T-helper 17 cell (primary cell): ENCODE measurements around the gene TNIP1. TPM values are rescaled to one million over a fixed set of nuclear protein-coding genes. Genes with fewer than 3 reads are reported as not detected.

Experiments used
- ATAC-seq: fragments of 150-1000 bp; cut with Tn5 transposase; 2 replicates; pipeline ENCODE4 v1.10.0; 2021; ENCODE audit warnings: mild to moderate bottlenecking, moderate library complexity
- DNase-seq, 3 donors: peaks; one replicate each; pipeline versions ENCODE4 v3.0.0 to v3.0.0-alpha.2; 2020 to 2021
- H3K9me3 ChIP-seq: one replicate; pipeline ENCODE4 v1.7.0; 2013; ENCODE audit warnings: low read length, mild to moderate bottlenecking; ENCODE audit not compliant: control insufficient read depth, poor library complexity, severe bottlenecking
- H3K27ac Mint-ChIP-seq: one replicate; pipeline ENCODE4 v1.8.0; 2022; ENCODE audit warnings: mild to moderate bottlenecking, moderate library complexity, mixed read lengths
- H3K27me3 Mint-ChIP-seq: one replicate; pipeline ENCODE4 v1.8.0; 2022; ENCODE audit warnings: mixed read lengths
- H3K36me3 Mint-ChIP-seq: one replicate; pipeline ENCODE4 v1.8.0; 2022; ENCODE audit warnings: low read depth, mixed read lengths
- H3K4me1 Mint-ChIP-seq: one replicate; pipeline ENCODE4 v1.8.0; 2022; ENCODE audit warnings: mild to moderate bottlenecking, mixed read lengths
- H3K4me3 Mint-ChIP-seq: one replicate; pipeline ENCODE4 v1.8.0; 2022; ENCODE audit warnings: mild to moderate bottlenecking, moderate library complexity, mixed read lengths
- total RNA-seq, 4 donors: library from RNA in 2 of 4; stranded (reverse) in 2 of 4; gene quantifications; one replicate each; pipeline ENCODE4 v1.2.3 and lab custom pipeline; 2022 to 2026

Gene TNIP1
- total RNA-seq, 2 donors from 2014 or later: 227 to 245 TPM

- Mint-ChIP-seq H3K27me3 (no peaks in the 10 kb centered on the region), H3K4me1 (no peaks in the 10 kb centered on the region), H3K27ac (no peak overlapping the region), H3K36me3 (peaks cover 2% of the 10 kb centered on the region), H3K4me3 (no peak overlapping the region)
- ATAC-seq (no peak), DNase-seq (no peak)
- H3K9me3 ChIP-seq: no peaks in the 10 kb centered on the region
Observed at GRCh38 chr5:150993422-150993821, 87.4 kb downstream of the TNIP1 start.

DNA sequence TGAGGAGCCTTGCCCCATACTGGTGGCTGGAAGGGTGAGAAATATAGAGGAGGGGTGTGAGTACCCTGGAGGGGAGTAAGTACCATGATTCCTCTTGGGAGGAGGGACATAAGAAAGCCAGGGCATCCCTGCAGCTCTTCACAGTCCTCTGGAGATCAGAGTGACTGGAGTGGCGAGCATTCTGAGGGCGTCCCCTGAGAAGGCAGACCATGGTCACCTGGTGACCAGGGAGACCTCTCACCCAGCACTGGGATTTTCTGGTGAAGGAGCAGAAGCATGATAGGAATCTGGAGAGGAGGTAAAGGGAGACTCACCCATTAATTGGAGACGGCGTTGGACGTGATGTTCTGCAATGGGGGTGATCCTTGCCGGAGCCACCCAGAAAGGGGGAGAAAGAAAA is 88.1 kb downstream of the TNIP1 start:
- no peaks in the 10 kb centered on the region for H3K27me3 Mint-ChIP-seq
- DNase-seq: no peak
- no peak overlapping the region for H3K4me3 Mint-ChIP-seq
- no peak overlapping the region for H3K27ac Mint-ChIP-seq
- H3K9me3 ChIP-seq: no peaks in the 10 kb centered on the region
- no peak for ATAC-seq
- no peaks in the 10 kb centered on the region for H3K4me1 Mint-ChIP-seq
- peaks cover 2% of the 10 kb centered on the region for H3K36me3 Mint-ChIP-seq

- H3K9me3 ChIP-seq: no peaks in the 10 kb centered on the region
- Mint-ChIP-seq H3K36me3 (no peaks in the 10 kb centered on the region), H3K4me1 (no peaks in the 10 kb centered on the region), H3K27ac (no peak overlapping the region), H3K27me3 (no peaks in the 10 kb centered on the region), H3K4me3 (no peak overlapping the region)
- DNase-seq: no peak
- ATAC-seq: no peak
Observed at GRCh38 chr5:150989695-150990094, 91.1 kb downstream of the TNIP1 start.

DNA sequence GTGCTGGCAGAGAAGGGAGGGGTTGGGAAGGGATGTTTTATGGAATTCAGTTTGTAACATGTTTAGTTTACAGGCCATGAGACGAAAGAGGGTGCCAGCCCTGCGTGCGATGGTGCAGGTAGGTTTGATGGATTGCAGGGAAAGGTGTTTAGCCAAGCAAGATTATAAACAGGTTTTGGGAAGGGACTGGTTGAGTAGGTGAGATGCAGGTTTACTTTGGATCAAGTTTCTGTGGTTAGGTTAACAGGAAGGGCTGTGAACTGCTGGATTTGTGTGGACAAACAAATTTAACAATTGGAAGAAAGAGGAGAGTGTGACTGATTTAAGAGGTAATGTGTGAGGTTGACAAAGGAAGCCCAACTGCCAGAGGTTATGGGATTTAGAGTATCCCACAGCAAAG is 93.1 kb downstream of the TNIP1 start:
- ATAC-seq: no peak
- no peak overlapping the region for H3K27ac Mint-ChIP-seq
- no peaks in the 10 kb centered on the region for H3K36me3 Mint-ChIP-seq
- no peaks in the 10 kb centered on the region for H3K4me1 Mint-ChIP-seq
- DNase-seq: no peak
- no peak overlapping the region for H3K4me3 Mint-ChIP-seq
- H3K9me3 ChIP-seq: no peaks in the 10 kb centered on the region
- H3K27me3 Mint-ChIP-seq: no peaks in the 10 kb centered on the region

Other genes starting within 250 kb of the TNIP1 start
- 1 to 10 TPM; 2.0 to 2.7 TPM for gene IRGM, start 234.5 kb downstream of the TNIP1 start, total RNA-seq
- 1 to 10 TPM; 1.2 to 2.2 TPM for gene ZNF300, start 176.1 kb downstream of the TNIP1 start, total RNA-seq
- gene GPX3, start 60.4 kb downstream of the TNIP1 start, total RNA-seq: under 1 TPM in 1 of 2 donors, not detected in 1; 0.22 TPM
- 100 to 1,000 TPM; 258 to 307 TPM for gene ANXA6, start 76.7 kb upstream of the TNIP1 start, total RNA-seq
- 10 to 100 TPM; 74.7 to 82.5 TPM for gene CCDC69, start 143.1 kb upstream of the TNIP1 start, total RNA-seq
- 10 to 100 TPM in 1 of 2 donors, 1 to 10 TPM in 1; 6.0 to 13.4 TPM for gene GM2A, start 172.2 kb upstream of the TNIP1 start, total RNA-seq
- not detected for gene SLC36A3, start 222.7 kb upstream of the TNIP1 start, total RNA-seq